D721Med (cell line): Measurements from ENCODE around the gene EHHADH.

Experiments
- DNase-seq: peaks from one replicate; pipeline ENCODE4 v3.0.0; 2011; ENCODE audit warnings: low spot score; ENCODE audit not compliant: insufficient read length
- FAIRE-seq: peaks from 2 replicates; lab custom pipeline; 2011; peaks lifted over from hg19 to GRCh38; lab: Jason Lieb, UNC
- TF ChIP-seq, protein P1 (sequence below): IDR thresholded peaks from 2 replicates; pipeline ENCODE4 v1.5.1; 2012; ENCODE audit warnings: mild to moderate bottlenecking, control low read depth; ENCODE audit not compliant: insufficient read depth; ENCODE audit errors: missing control alignments

Gene EHHADH

DNA sequence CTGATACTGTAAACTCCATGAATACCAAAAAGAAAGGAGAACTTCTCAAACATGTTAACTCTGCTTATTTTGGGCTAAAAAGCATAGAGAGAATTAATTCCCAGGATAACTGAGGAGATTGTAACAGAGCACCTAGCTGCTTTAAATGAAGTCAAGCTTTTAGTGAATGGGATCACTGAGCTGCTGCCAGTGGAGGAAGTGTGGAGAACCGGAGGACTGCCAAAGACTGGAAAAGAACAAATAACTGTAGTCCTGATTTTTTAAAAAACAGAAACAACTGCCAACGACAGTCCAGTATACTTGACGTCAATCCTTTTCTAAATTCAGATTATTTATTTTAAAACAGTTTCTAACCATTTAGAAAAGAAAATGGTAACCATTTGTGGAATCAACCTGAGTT is 104.3 kb downstream of the EHHADH start:
- TF ChIP-seq, protein P1, sequence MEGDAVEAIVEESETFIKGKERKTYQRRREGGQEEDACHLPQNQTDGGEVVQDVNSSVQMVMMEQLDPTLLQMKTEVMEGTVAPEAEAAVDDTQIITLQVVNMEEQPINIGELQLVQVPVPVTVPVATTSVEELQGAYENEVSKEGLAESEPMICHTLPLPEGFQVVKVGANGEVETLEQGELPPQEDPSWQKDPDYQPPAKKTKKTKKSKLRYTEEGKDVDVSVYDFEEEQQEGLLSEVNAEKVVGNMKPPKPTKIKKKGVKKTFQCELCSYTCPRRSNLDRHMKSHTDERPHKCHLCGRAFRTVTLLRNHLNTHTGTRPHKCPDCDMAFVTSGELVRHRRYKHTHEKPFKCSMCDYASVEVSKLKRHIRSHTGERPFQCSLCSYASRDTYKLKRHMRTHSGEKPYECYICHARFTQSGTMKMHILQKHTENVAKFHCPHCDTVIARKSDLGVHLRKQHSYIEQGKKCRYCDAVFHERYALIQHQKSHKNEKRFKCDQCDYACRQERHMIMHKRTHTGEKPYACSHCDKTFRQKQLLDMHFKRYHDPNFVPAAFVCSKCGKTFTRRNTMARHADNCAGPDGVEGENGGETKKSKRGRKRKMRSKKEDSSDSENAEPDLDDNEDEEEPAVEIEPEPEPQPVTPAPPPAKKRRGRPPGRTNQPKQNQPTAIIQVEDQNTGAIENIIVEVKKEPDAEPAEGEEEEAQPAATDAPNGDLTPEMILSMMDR = no peak
- DNase-seq (no peak), FAIRE-seq (no peak)

DNA sequence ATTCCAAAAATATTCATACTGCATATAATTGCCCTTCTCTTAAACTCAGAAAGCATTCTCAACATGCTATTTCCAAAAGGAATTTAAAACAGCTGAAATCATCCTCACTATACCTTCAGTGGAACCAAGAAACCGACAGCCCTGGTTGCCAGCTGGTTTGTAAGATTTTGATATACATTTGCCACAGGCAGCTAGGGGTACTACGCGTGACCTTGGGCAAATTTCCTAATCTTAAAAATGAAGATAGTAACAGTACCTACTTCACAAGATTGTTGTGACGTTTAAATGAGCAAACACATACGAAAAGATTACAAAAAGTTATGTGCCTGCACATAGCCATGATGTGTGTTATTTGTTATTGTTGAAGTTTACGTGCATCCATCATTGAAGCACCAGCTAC is 108.3 kb downstream of the EHHADH start:
- TF ChIP-seq, protein P1 = no peak
- no peak for FAIRE-seq
- no peak for DNase-seq

DNA sequence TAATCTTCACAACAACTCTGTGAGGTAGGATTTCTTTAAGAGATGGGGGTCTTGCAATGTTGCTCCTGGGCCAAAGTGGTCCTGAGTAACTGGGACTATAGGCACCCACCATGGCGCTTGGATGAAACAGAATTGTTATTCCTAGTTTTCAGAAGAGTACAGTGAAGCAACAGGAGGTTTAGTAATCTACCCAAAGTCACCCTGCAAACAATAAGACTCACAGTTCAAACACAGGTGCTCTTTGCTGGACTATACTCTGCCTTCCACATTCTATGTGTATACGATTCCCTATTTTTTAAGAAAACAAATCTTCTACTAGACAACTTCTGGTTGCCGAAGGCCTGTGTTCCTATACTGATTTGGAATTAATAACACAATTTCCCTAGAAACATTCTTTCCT is 109.1 kb downstream of the EHHADH start:
- FAIRE-seq = no peak
- TF ChIP-seq, protein P1 = no peak
- DNase-seq = no peak
